Measurements from ENCODE around the gene ZNF565. TPM values are rescaled to one million over a fixed set of nuclear protein-coding genes. Genes with fewer than 3 reads are reported as not detected.
A peak's percentile ranks its signal among the peaks of the same experiment; 100 is the strongest.

Gene ZNF565
- total RNA-seq, 1 experiment from 2014 or later = 4.8 TPM

DNA sequence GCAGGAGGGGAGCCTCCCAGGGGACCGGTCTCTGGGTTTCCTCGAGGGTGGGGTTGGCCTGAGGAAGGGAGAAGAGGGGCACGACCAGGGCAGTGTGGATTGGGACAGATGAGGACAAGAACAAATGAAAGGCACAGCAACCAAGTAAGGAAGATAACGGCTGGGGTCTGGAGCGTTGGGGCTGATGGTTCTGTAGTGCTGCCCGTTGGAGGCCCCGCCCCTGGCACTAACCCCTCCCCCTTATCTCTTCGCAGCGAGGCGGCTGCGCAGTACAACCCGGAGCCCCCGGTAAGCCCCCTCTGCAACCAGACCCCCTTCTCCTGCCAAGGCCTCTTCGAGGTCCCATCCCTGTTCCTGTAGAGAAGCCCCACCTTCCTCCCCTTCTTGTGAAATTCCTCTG, 72.4 kb downstream of the ZNF565 start:
- TF ChIP-seq, protein P1, sequence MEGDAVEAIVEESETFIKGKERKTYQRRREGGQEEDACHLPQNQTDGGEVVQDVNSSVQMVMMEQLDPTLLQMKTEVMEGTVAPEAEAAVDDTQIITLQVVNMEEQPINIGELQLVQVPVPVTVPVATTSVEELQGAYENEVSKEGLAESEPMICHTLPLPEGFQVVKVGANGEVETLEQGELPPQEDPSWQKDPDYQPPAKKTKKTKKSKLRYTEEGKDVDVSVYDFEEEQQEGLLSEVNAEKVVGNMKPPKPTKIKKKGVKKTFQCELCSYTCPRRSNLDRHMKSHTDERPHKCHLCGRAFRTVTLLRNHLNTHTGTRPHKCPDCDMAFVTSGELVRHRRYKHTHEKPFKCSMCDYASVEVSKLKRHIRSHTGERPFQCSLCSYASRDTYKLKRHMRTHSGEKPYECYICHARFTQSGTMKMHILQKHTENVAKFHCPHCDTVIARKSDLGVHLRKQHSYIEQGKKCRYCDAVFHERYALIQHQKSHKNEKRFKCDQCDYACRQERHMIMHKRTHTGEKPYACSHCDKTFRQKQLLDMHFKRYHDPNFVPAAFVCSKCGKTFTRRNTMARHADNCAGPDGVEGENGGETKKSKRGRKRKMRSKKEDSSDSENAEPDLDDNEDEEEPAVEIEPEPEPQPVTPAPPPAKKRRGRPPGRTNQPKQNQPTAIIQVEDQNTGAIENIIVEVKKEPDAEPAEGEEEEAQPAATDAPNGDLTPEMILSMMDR (conservative IDR thresholded peaks at IDR 0.05) = no peak
- Histone ChIP-seq H4K5ac (ENCODE audit: insufficient read length, low read depth, low read length) (no peak overlapping the region), H4K20me1 (ENCODE audit: control insufficient read depth, insufficient read depth, insufficient read length) (no peaks in the 10 kb centered on the region), H3K56ac (ENCODE audit: insufficient read length, low read depth, low read length) (no peak overlapping the region), H2BK15ac (ENCODE audit: low read depth, low read length) (no peak overlapping the region), H3K9me3 (ENCODE audit: control insufficient read depth, low read depth, low read length) (no peaks in the 10 kb centered on the region), H3K4me1 (ENCODE audit: insufficient read depth, low read length) (no peaks in the 10 kb centered on the region), H3K18ac (ENCODE audit: insufficient read length, low read depth, low read length) (no peak overlapping the region), H2BK5ac (ENCODE audit: insufficient read length, low read length) (no peak overlapping the region), H4K8ac (replicated peaks; ENCODE audit: insufficient read length, low read depth, low read length) (no peak overlapping the region), H3T11ph (ENCODE audit: low read length) (no peak overlapping the region), H2AK5ac (ENCODE audit: insufficient read length, low read length) (no peak overlapping the region), H3K79me1 (ENCODE audit: insufficient read depth, low read depth, low read length, poor library complexity, severe bottlenecking) (no peaks in the 10 kb centered on the region), H3K27ac (ENCODE audit: insufficient read length, low read depth, low read length) (no peak overlapping the region), H4K91ac (ENCODE audit: insufficient read length, low read depth, low read length) (no peak overlapping the region), H2BK12ac (ENCODE audit: insufficient read length, low read depth, low read length) (no peak overlapping the region), H2AFZ (ENCODE audit: low read length) (no peak overlapping the region), H2BK20ac (ENCODE audit: low read depth, low read length, poor library complexity, severe bottlenecking) (no peak overlapping the region), H3K23me2 (ENCODE audit: insufficient read length, low read depth, low read length, poor library complexity, severe bottlenecking) (peaks cover 4% of the 10 kb centered on the region), H2BK120ac (ENCODE audit: low read depth, low read length, poor library complexity, severe bottlenecking) (no peak overlapping the region), H3K23ac (ENCODE audit: insufficient read length, low read depth, low read length) (no peak overlapping the region), H3K79me2 (ENCODE audit: insufficient read depth, low read length) (no peaks in the 10 kb centered on the region), H3K4ac (ENCODE audit: low read depth, low read length) (no peak overlapping the region), H3K4me2 (ENCODE audit: insufficient read depth, insufficient read length, low read length) (no peak overlapping the region), H3K14ac (ENCODE audit: insufficient read depth, low read length) (no peak overlapping the region), H3K9ac (ENCODE audit: extremely low read depth, insufficient read length, low read length) (no peak overlapping the region), H3K27me3 (ENCODE audit: insufficient read depth, low read length) (no peaks in the 10 kb centered on the region)
- Mint-ChIP-seq H3K36me3 (ENCODE audit: insufficient read depth in 1 of 3, low read depth in 3 of 3) (peaks cover 35 to 51% (median 49%) of the 10 kb centered on the region in 3 experiments; a peak in 6 of 7 replicates), H3K27me3 (ENCODE audit: low read depth) (no peaks in the 10 kb centered on the region; the same call in 1 of the 2 replicates), H3K4me3 (peak overlapping the region; percentile 96 to 99), H3K4me1 (peaks cover 9 to 14% of the 10 kb centered on the region in 2 experiments), H3K9me3 (no peaks in the 10 kb centered on the region; a peak in 1 of 5 replicates), H3K27ac (peak overlapping the region in 2 of 3 experiments; percentile 89 to 97; a peak in 2 of 7 replicates)
- WGBS (ENCODE audit: extremely low coverage, insufficient read length, low lambda C conversion rate) = no CpG with 5 or more reads among the region's 14 CpGs
- no peak for DNase-seq
